SK-N-SH (cell line): ENCODE data around the gene CMPK1. TPM values are rescaled to one million over a fixed set of nuclear protein-coding genes. Genes with fewer than 3 reads are reported as not detected.

Source experiments
- CTCF ChIA-PET: fragments of 300-600, 350-600 bp; formaldehyde crosslinking; extraction: SDS; loops from one replicate; lab custom pipeline; 2021; lab: Yijun Ruan, JAX
- POLR2A ChIA-PET: fragments of 350-600 bp; sonication (Branson Sonifier 250); formaldehyde crosslinking; extraction: SDS; loops from one replicate; lab custom pipeline; 2020; ENCODE audit warnings: antibody characterized with exemption, inconsistent platforms; lab: Yijun Ruan, JAX
- DNase-seq: peaks from one replicate; pipeline ENCODE4 v3.0.0; 2012
- H2AFZ ChIP-seq: fragments of 200-600 bp; sonication (generic); 2 replicates; pipeline ENCODE4 v1.8.1; 2016; ENCODE audit warnings: antibody characterized with exemption, mild to moderate bottlenecking, low read depth
- H3F3A ChIP-seq: fragments of 200-600 bp; sonication (generic); replicated peaks from 2 replicates; pipeline ENCODE3; 2016; ENCODE audit warnings: antibody characterized with exemption, mild to moderate bottlenecking; ENCODE audit not compliant: insufficient read depth
- H3K27ac ChIP-seq, 2 experiments: fragments of 200-500 bp in 1 of 2; fragments of 200-600 bp in 1 of 2; sonication (Bioruptor generic) in 1 of 2; sonication (generic), shearing (Covaris generic) in 1 of 2; 2 replicates each; pipeline versions ENCODE4 v1.5.1 to v1.6.1; 2014 to 2016; ENCODE audit warnings: low read depth in 2 of 2, inconsistent platforms in 1 of 2, low read length in 1 of 2, mild to moderate bottlenecking in 1 of 2, mixed read lengths in 1 of 2
- H3K27me3 ChIP-seq: fragments of 200-600 bp; sonication (generic), shearing (Covaris generic); 2 replicates; pipeline ENCODE4 v1.6.1; 2016; ENCODE audit warnings: mixed run types; ENCODE audit not compliant: insufficient read depth
- H3K36me3 ChIP-seq, 2 experiments: fragments of 200-500 bp in 1 of 2; fragments of 200-600 bp in 1 of 2; sonication (Bioruptor generic) in 1 of 2; sonication (generic) in 1 of 2; replicated peaks in 1 of 2; 2 replicates each; pipeline versions ENCODE3 to v1.5.1; 2014 to 2016; ENCODE audit warnings: low read length in 1 of 2, mild to moderate bottlenecking in 1 of 2; ENCODE audit not compliant: insufficient read depth in 2 of 2, control insufficient read depth in 1 of 2
- H3K4me1 ChIP-seq, 2 experiments: fragments of 200-500 bp in 1 of 2; fragments of 200-600 bp in 1 of 2; sonication (Bioruptor generic) in 1 of 2; sonication (generic), shearing (Covaris generic) in 1 of 2; 2 replicates each; pipeline versions ENCODE4 v1.5.1 to v1.6.1; 2014 to 2016; ENCODE audit warnings: low read depth in 1 of 2, low read length in 1 of 2, mixed run types in 1 of 2; ENCODE audit not compliant: insufficient read depth in 2 of 2, control insufficient read depth in 1 of 2
- H3K4me2 ChIP-seq: fragments of 200-600 bp; sonication (generic), shearing (Covaris generic); 2 replicates; pipeline ENCODE4 v1.6.1; 2017; ENCODE audit warnings: mixed run types
- H3K4me3 ChIP-seq, 2 experiments: fragments of 200-500 bp in 1 of 2; fragments of 200-600 bp in 1 of 2; sonication (Bioruptor generic) in 1 of 2; sonication (generic), shearing (Covaris generic) in 1 of 2; 2 replicates each; pipeline versions ENCODE4 v1.5.1 to v1.8.1; 2014 to 2016; ENCODE audit warnings: low read depth in 2 of 2, inconsistent platforms in 1 of 2, low read length in 1 of 2, mild to moderate bottlenecking in 1 of 2, mixed read lengths in 1 of 2, moderate library complexity in 1 of 2
- H3K79me2 ChIP-seq: fragments of 200-600 bp; sonication (generic); 2 replicates; pipeline ENCODE4 v1.8.1; 2017; ENCODE audit warnings: mild to moderate bottlenecking; ENCODE audit not compliant: insufficient read depth
- H3K9ac ChIP-seq: fragments of 200-600 bp; sonication (generic); 2 replicates; pipeline ENCODE4 v1.6.1; 2017; ENCODE audit warnings: mixed run types
- H3K9me2 ChIP-seq: fragments of 200-600 bp; sonication (generic); 2 replicates; pipeline ENCODE4 v1.6.1; 2017; ENCODE audit warnings: mixed run types
- H3K9me3 ChIP-seq: fragments of 200-600 bp; sonication (generic); 2 replicates; pipeline ENCODE4 v1.6.1; 2017; ENCODE audit warnings: mixed run types, mild to moderate bottlenecking, moderate library complexity
- H4K20me1 ChIP-seq: fragments of 200-600 bp; sonication (generic); 2 replicates; pipeline ENCODE4 v1.6.1; 2017; ENCODE audit warnings: mild to moderate bottlenecking, mixed run types; ENCODE audit not compliant: insufficient read depth
- CHD2 ChIP-seq: fragments of 150-350 bp; IDR thresholded peaks from 2 replicates; pipeline ENCODE4 v1.6.1; 2018; ENCODE audit warnings: low read length; ENCODE audit not compliant: partially characterized antibody
- ELF1 ChIP-seq: IDR thresholded peaks from 2 replicates; pipeline ENCODE4 v1.4.0; 2012
- FOXJ3 ChIP-seq: sonication (generic); formaldehyde crosslinking; IDR thresholded peaks from 2 replicates; pipeline ENCODE4 v1.5.1; 2020; ENCODE audit warnings: mild to moderate bottlenecking, missing genetic modification reagents
- GABPA ChIP-seq: IDR thresholded peaks from 2 replicates; pipeline ENCODE4 v1.4.0; 2012; ENCODE audit warnings: low read depth, mild to moderate bottlenecking
- JUND ChIP-seq: IDR thresholded peaks from 2 replicates; pipeline ENCODE4 v1.4.0; 2012
- NFIC ChIP-seq: IDR thresholded peaks from 2 replicates; pipeline ENCODE4 v1.4.0; 2012; ENCODE audit warnings: borderline replicate concordance
- POLR2AphosphoS5 ChIP-seq: IDR thresholded peaks from 2 replicates; pipeline ENCODE4 v1.6.1; 2012; ENCODE audit warnings: low read depth, low read length
- TAF1 ChIP-seq: IDR thresholded peaks from 2 replicates; pipeline ENCODE4 v1.6.1; 2012; ENCODE audit warnings: low read depth, mild to moderate bottlenecking, low read length, moderate library complexity, borderline replicate concordance
- TCF12 ChIP-seq: IDR thresholded peaks from 2 replicates; pipeline ENCODE4 v1.4.0; 2012
- whole genome bisulfite sequencing: methylation state at CpG from one replicate; pipeline ENCODE4 v1.1.6; 2017; ENCODE audit warnings: low lambda C conversion rate; 5-methylcytosine and 5-hydroxymethylcytosine counted together
- polyA plus RNA-seq, 3 experiments: library from polyadenylated mRNA; depleted of rRNA; stranded (reverse); fragments of >200 nt; gene quantifications; 2 replicates each; pipeline ENCODE4 v1.2.3, GENCODE V29; 2012
- TF ChIP-seq, protein P1 (sequence below): IDR thresholded peaks from 2 replicates; pipeline ENCODE4 v1.6.1; 2012; ENCODE audit warnings: mild to moderate bottlenecking, low read depth, low read length, moderate library complexity
- TF ChIP-seq, protein P2 (sequence below): IDR thresholded peaks from 2 replicates; pipeline ENCODE4 v1.4.0; 2012; ENCODE audit warnings: low read depth
- TF ChIP-seq, protein P3 (sequence below): fragments of 150-350 bp; IDR thresholded peaks from 2 replicates; pipeline ENCODE4 v1.6.1; 2017; ENCODE audit warnings: antibody characterized with exemption, low read length, low read depth, borderline replicate concordance
- TF ChIP-seq, protein P4 (sequence below): IDR thresholded peaks from 2 replicates; pipeline ENCODE4 v1.4.0; 2012; ENCODE audit warnings: low read depth, borderline replicate concordance

Gene CMPK1
- polyA plus RNA-seq, 1 of the 3 experiments (the other 2 are of a cell fraction): 17.5 TPM

DNA sequence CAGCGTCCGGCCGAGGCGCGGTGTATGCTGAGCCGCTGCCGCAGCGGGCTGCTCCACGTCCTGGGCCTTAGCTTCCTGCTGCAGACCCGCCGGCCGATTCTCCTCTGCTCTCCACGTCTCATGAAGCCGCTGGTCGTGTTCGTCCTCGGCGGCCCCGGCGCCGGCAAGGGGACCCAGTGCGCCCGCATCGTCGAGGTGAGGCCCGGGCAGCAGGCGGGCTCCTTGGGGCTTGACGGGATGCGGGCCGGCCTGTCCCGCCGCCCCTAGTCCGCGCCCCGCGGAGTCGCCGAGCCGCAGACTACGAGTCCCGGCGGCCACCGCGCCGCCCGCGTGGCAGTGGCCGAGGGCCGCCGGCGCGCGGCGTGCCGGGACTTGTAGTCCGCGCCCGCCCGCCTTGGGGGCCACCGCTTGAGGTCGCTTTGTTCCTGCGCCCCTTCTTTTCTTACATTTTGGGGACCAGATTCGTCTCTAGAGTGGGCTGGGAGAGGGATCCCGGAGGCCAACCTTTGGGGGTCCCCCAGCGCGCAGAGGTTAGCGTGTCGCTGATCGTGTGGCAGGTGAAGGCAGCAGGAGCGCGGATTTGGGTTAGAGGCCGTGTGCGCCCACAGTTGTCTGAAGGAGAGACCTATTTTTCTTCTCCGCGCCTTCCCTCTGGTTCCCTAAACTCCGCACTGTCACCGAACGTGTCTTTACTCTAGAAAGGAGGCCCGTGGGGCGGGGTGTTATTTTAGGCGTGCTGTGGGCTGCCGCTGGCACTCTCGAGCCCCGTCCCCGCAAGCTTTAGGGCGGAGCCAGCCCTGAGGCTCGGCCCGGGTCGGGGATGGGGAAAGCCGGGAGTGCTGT is 553 bp downstream of the CMPK1 start (continued):
- TF ChIP-seq, protein P1, sequence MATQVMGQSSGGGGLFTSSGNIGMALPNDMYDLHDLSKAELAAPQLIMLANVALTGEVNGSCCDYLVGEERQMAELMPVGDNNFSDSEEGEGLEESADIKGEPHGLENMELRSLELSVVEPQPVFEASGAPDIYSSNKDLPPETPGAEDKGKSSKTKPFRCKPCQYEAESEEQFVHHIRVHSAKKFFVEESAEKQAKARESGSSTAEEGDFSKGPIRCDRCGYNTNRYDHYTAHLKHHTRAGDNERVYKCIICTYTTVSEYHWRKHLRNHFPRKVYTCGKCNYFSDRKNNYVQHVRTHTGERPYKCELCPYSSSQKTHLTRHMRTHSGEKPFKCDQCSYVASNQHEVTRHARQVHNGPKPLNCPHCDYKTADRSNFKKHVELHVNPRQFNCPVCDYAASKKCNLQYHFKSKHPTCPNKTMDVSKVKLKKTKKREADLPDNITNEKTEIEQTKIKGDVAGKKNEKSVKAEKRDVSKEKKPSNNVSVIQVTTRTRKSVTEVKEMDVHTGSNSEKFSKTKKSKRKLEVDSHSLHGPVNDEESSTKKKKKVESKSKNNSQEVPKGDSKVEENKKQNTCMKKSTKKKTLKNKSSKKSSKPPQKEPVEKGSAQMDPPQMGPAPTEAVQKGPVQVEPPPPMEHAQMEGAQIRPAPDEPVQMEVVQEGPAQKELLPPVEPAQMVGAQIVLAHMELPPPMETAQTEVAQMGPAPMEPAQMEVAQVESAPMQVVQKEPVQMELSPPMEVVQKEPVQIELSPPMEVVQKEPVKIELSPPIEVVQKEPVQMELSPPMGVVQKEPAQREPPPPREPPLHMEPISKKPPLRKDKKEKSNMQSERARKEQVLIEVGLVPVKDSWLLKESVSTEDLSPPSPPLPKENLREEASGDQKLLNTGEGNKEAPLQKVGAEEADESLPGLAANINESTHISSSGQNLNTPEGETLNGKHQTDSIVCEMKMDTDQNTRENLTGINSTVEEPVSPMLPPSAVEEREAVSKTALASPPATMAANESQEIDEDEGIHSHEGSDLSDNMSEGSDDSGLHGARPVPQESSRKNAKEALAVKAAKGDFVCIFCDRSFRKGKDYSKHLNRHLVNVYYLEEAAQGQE: no peak
- TF ChIP-seq, protein P2, sequence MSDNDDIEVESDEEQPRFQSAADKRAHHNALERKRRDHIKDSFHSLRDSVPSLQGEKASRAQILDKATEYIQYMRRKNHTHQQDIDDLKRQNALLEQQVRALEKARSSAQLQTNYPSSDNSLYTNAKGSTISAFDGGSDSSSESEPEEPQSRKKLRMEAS: no peak
- TF ChIP-seq ELF1 (no peak), JUND (no peak), TAF1 (no peak; the same call in 1 of the 2 replicates), POLR2AphosphoS5 (peak; percentile 38; the same call in 1 of the 2 replicates), TCF12 (no peak), FOXJ3 (CRISPR knock-in tag) (no peak), NFIC (no peak), CHD2 (peak; percentile 60)
- TF ChIP-seq, protein P3, sequence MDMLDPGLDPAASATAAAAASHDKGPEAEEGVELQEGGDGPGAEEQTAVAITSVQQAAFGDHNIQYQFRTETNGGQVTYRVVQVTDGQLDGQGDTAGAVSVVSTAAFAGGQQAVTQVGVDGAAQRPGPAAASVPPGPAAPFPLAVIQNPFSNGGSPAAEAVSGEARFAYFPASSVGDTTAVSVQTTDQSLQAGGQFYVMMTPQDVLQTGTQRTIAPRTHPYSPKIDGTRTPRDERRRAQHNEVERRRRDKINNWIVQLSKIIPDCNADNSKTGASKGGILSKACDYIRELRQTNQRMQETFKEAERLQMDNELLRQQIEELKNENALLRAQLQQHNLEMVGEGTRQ: no peak
- TF ChIP-seq, protein P4, sequence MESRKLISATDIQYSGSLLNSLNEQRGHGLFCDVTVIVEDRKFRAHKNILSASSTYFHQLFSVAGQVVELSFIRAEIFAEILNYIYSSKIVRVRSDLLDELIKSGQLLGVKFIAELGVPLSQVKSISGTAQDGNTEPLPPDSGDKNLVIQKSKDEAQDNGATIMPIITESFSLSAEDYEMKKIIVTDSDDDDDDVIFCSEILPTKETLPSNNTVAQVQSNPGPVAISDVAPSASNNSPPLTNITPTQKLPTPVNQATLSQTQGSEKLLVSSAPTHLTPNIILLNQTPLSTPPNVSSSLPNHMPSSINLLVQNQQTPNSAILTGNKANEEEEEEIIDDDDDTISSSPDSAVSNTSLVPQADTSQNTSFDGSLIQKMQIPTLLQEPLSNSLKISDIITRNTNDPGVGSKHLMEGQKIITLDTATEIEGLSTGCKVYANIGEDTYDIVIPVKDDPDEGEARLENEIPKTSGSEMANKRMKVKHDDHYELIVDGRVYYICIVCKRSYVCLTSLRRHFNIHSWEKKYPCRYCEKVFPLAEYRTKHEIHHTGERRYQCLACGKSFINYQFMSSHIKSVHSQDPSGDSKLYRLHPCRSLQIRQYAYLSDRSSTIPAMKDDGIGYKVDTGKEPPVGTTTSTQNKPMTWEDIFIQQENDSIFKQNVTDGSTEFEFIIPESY: no peak

DNA sequence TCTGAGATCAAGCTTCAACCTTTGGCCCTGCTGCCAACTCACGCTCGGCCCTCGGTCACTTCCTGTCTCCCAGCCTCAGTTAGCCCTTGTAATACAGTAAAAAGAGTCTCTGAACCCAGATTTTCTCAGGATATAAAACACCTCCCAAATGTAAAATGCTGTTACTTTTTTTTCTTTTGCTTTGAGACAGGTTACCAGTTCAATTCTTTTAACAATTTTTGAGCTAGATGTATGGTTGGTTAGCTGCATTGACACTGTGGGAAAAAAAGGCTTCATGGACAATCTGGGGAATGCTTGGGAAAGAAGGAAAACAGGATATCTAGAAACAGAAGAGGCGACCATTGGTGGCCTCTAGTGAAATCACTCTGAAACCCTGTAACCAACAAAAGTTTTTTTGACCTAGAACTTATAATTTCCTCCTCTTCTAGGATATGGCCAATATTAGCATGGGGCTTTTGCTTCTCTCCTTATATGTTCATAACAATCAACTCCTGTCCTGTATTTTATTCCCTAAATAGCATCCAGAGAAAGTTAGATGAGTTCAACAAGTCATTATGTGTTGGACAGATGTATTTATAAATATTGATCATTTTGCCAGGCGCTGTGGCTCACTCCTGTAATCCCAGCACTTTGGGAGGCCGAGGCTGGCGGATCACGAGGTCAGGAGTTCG is 1.3 kb downstream of the CMPK1 start:
- peak overlapping the region; percentile 92 for H3K9ac ChIP-seq
- WGBS: 53% methylated on average over 9 of the region's 9 CpGs
- peak overlapping the region; percentile 76 for H3K4me2 ChIP-seq
- H4K20me1 ChIP-seq: peaks cover 16% of the 10 kb centered on the region
- H3K9me2 ChIP-seq: no peaks in the 10 kb centered on the region
- H3K79me2 ChIP-seq: peaks cover 58% of the 10 kb centered on the region
- H3K36me3 ChIP-seq: peaks cover 0 to 8% of the 10 kb centered on the region in 2 experiments
- peaks cover 17% of the 10 kb centered on the region in 2 experiments for H3K4me1 ChIP-seq
- H3K27ac ChIP-seq: peak overlapping the region; percentile 92 to 96
- TF ChIP-seq GABPA (peak; percentile 31; the same call in 1 of the 2 replicates), ELF1 (no peak)
- no peaks in the 10 kb centered on the region for H3K9me3 ChIP-seq
- no peaks in the 10 kb centered on the region for H3K27me3 ChIP-seq
- POLR2A ChIA-PET: interaction anchor here (3.5 kb wide), 1 partner anchor 21 kb away, joined by 22 read pairs; the partner anchor contains the start of gene STIL
- H3F3A ChIP-seq: peaks cover 21% of the 10 kb centered on the region
- peak overlapping the region; percentile 91 for H2AFZ ChIP-seq
- CTCF ChIA-PET: interaction anchor here (0.7 kb wide), 1 partner anchor 54 kb away, joined by 4 read pairs; no protein-coding TSS in a partner anchor
- peak overlapping the region; percentile 85 to 99 for H3K4me3 ChIP-seq
- DNase-seq: no peak
